PFSK-1 (cell line): ENCODE data around the gene ZBTB43.

Experiments
- FOXP2 ChIP-seq: optimal IDR thresholded peaks from 2 replicates; pipeline ENCODE3; 2011; ENCODE audit warnings: borderline replicate concordance, control low read depth, inconsistent platforms; ENCODE audit not compliant: insufficient read depth; ENCODE audit errors: extremely low read length, extremely low read depth
- POLR2AphosphoS5 ChIP-seq: IDR thresholded peaks from 2 replicates; pipeline ENCODE4 v1.6.1; 2012; ENCODE audit warnings: low read depth, mild to moderate bottlenecking, control low read depth, low read length, moderate library complexity
- REST ChIP-seq, 2 experiments: IDR thresholded peaks; 2 replicates each; pipeline versions ENCODE4 v1.6.1 to v1.8.0; 2011 to 2012; ENCODE audit warnings: low read depth in 2 of 2, low read length in 2 of 2, control low read depth in 1 of 2, inconsistent platforms in 1 of 2, mild to moderate bottlenecking in 1 of 2, moderate library complexity in 1 of 2; ENCODE audit not compliant: insufficient read depth in 1 of 2
- SIN3A ChIP-seq: IDR thresholded peaks from 2 replicates; pipeline ENCODE4 v1.6.1; 2012; ENCODE audit warnings: mild to moderate bottlenecking, low read length, moderate library complexity, borderline replicate concordance; ENCODE audit not compliant: insufficient read depth
- TAF1 ChIP-seq: IDR thresholded peaks from 2 replicates; pipeline ENCODE4 v1.6.1; 2012; ENCODE audit warnings: low read length, control low read depth, borderline replicate concordance; ENCODE audit not compliant: insufficient read depth

ZBTB43 gene

GRCh38 chr9:126758916-126759585 is 45.8 kb upstream of the ZBTB43 start:
- TF ChIP-seq FOXP2 (no peak), POLR2AphosphoS5 (no peak), TAF1 (no peak), REST (IDR thresholded peaks at IDR 0.05; ENCODE audit: insufficient read depth in 1 of 2, low read depth in 2 of 2, low read length in 2 of 2) (no peak), SIN3A (no peak)

GRCh38 chr9:126761274-126761673 is 43.6 kb upstream of the ZBTB43 start:
- TF ChIP-seq TAF1 (no peak), FOXP2 (no peak), REST (IDR thresholded peaks at IDR 0.05; ENCODE audit: insufficient read depth in 1 of 2, low read depth in 2 of 2, low read length in 2 of 2) (no peak), SIN3A (no peak), POLR2AphosphoS5 (no peak)

GRCh38 chr9:126763130-126763764 is 41.6 kb upstream of the ZBTB43 start:
- no peak for TF ChIP-seq POLR2AphosphoS5
- TF ChIP-seq SIN3A = no peak
- no peak for TF ChIP-seq TAF1
- TF ChIP-seq REST (IDR thresholded peaks at IDR 0.05; ENCODE audit: insufficient read depth in 1 of 2, low read depth in 2 of 2, low read length in 2 of 2) = no peak
- TF ChIP-seq FOXP2 = no peak

- TF ChIP-seq REST (IDR thresholded peaks at IDR 0.05; ENCODE audit: insufficient read depth in 1 of 2, low read depth in 2 of 2, low read length in 2 of 2) (no peak), POLR2AphosphoS5 (no peak), SIN3A (no peak), FOXP2 (no peak), TAF1 (no peak)
Measured at GRCh38 chr9:126773004-126773607, 31.7 kb upstream of the ZBTB43 start.
